ENCODE data around the gene CDK6.

- TF ChIP-seq POLR2A (IDR thresholded peaks at IDR 0.05) (no peak), CTCF (IDR thresholded peaks at IDR 0.05) (no peak)
Measured at GRCh38 chr7:92785923-92786322, 50.5 kb downstream of the CDK6 start.

Measured in right lobe of liver (tissue), 4 donors.